Choroid plexus epithelial cell (primary cell): ENCODE results near the gene DGCR6L.
"Not testable (repeated sequence)": the region's sequence is repeated elsewhere in the genome, so short reads cannot be mapped to it uniquely, and the experiment has no call there.

Source experiments
- DNase-seq: peaks from one replicate; pipeline ENCODE4 v3.0.0-alpha.2; 2010; ENCODE audit warnings: low read depth
- H3K4me3 ChIP-seq: 2 replicates; pipeline ENCODE4 v1.5.1; 2011; ENCODE audit warnings: low read depth, mild to moderate bottlenecking, control low read depth, low read length, moderate library complexity
- CTCF ChIP-seq: conservative IDR thresholded peaks from 2 replicates; pipeline ENCODE4 v1.5.1; 2011; ENCODE audit warnings: low read depth, mild to moderate bottlenecking, control low read depth, inconsistent platforms, low read length, moderate library complexity

The DGCR6L gene

GRCh38 chr22:20313306-20314077 lies 6.4 kb downstream of the DGCR6L start:
- H3K4me3 ChIP-seq, DNase-seq: not testable (repeated sequence)
- TF ChIP-seq CTCF = peak; percentile 16

- TF ChIP-seq CTCF = no peak
- H3K4me3 ChIP-seq = no peak overlapping the region
- no peak for DNase-seq
Measured at GRCh38 chr22:20312396-20313191, 7.3 kb downstream of the DGCR6L start.

GRCh38 chr22:20311249-20312062 lies 8.4 kb downstream of the DGCR6L start:
- DNase-seq, H3K4me3 ChIP-seq: not testable (repeated sequence)

- not testable (repeated sequence) for DNase-seq, H3K4me3 ChIP-seq
Measured at GRCh38 chr22:20310773-20311172, 9.1 kb downstream of the DGCR6L start.

GRCh38 chr22:20310180-20310579 lies 9.7 kb downstream of the DGCR6L start:
- not testable (repeated sequence) for DNase-seq, H3K4me3 ChIP-seq

- H3K4me3 ChIP-seq, DNase-seq: not testable (repeated sequence)
Measured at GRCh38 chr22:20308806-20309650, 10.8 kb downstream of the DGCR6L start.

- DNase-seq, H3K4me3 ChIP-seq: not testable (repeated sequence)
Measured at GRCh38 chr22:20307448-20308447, 12.1 kb downstream of the DGCR6L start.

GRCh38 chr22:20306646-20307447 lies 13.0 kb downstream of the DGCR6L start:
- not testable (repeated sequence) for H3K4me3 ChIP-seq, DNase-seq
